ENCODE data around the gene FAM240B.

Gene FAM240B

GRCh38 chr9:38692707-38693106 is 27.2 kb downstream of the FAM240B start:
- Histone ChIP-seq H3K27me3 (ENCODE audit: low read depth) (no peaks in the 10 kb centered on the region), H3K36me3 (replicated peaks) (no peaks in the 10 kb centered on the region), H3K4me3 (no peak overlapping the region), H3K9me3 (no peaks in the 10 kb centered on the region), H3K4me1 (peaks cover 12% of the 10 kb centered on the region)
- DNase-seq (ENCODE audit: low spot score in 2 of 2), result no peak
- in situ Hi-C loops (cut with MboI; ENCODE audit: low sequenced_read_pairs), result loop anchor here (5.0 to 25.0 kb wide), 2 partner anchors 50 to 780 kb away; partner anchors contain the start of gene SLC25A51

DNA sequence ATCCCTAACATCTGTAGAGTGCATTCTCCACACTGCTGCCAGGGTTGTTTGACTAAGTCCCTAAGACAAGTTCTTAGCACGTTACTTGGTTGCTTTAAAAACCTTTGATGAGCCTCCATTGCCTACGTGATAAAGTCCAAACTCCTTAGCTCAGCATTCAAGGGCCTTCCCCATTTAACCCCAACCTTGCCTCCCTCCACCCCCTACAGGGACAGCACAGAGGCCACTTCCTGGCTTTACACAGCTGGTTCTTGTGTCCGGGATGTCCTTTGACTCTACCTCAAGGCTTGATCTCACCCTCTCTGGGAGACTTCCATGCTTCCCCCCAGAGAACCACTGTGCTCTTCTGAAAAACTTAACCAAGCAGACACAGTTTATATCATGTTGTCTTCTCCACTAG is 29.4 kb downstream of the FAM240B start:
- no peaks in the 10 kb centered on the region for H3K9me3 ChIP-seq
- H3K36me3 ChIP-seq (replicated peaks), result no peaks in the 10 kb centered on the region
- no peak overlapping the region for H3K4me3 ChIP-seq
- in situ Hi-C loops (cut with MboI; ENCODE audit: low sequenced_read_pairs), result loop anchor here (5.0 to 25.0 kb wide), 2 partner anchors 52 to 778 kb away; partner anchors contain the start of gene SLC25A51
- H3K4me1 ChIP-seq, result peaks cover 27% of the 10 kb centered on the region
- DNase-seq (ENCODE audit: low spot score in 2 of 2), result no peak
- H3K27me3 ChIP-seq (ENCODE audit: low read depth), result no peaks in the 10 kb centered on the region

- no peaks in the 10 kb centered on the region for H3K9me3 ChIP-seq
- H3K36me3 ChIP-seq (replicated peaks), result no peaks in the 10 kb centered on the region
- H3K4me1 ChIP-seq, result peaks cover 35% of the 10 kb centered on the region
- in situ Hi-C loops (cut with MboI; ENCODE audit: low sequenced_read_pairs), result loop anchor here (5.0 to 25.0 kb wide), 2 partner anchors 53 to 777 kb away; partner anchors contain the start of gene SLC25A51
- no peaks in the 10 kb centered on the region for H3K27me3 ChIP-seq (ENCODE audit: low read depth)
- H3K4me3 ChIP-seq, result no peak overlapping the region
- peak; percentile 87 to 92 for DNase-seq (ENCODE audit: low spot score in 2 of 2)
Measured at GRCh38 chr9:38689678-38690077, 30.3 kb downstream of the FAM240B start.

DNA sequence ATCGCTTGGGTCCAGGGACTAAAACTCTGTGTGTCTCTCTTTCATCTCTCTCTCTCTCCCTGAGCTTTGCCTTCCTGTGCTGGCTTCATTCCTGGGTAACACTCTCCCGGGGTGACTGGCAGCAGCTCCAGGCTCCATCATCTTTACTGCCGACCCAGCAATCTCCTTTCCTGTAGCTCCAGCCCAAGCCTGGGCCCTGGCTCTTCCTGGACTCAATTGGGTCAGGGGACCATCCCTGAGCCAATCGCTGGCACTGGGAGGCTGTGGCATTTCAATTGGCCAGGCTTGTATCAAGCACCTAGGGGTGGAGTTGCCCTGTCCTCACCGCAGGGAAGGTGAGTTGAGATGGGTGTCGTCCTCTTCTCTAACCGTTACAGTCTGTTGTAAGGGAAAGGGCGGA is 31.9 kb downstream of the FAM240B start:
- DNase-seq (ENCODE audit: low spot score in 2 of 2), result no peak
- H3K9me3 ChIP-seq, result no peaks in the 10 kb centered on the region
- H3K4me3 ChIP-seq, result no peak overlapping the region
- in situ Hi-C loops (cut with MboI; ENCODE audit: low sequenced_read_pairs), result loop anchor here (25.0 kb wide), 1 partner anchor 776 kb away; the partner anchor contains the start of gene SLC25A51
- no peaks in the 10 kb centered on the region for H3K27me3 ChIP-seq (ENCODE audit: low read depth)
- no peaks in the 10 kb centered on the region for H3K36me3 ChIP-seq (replicated peaks)
- peaks cover 45% of the 10 kb centered on the region for H3K4me1 ChIP-seq

DNA sequence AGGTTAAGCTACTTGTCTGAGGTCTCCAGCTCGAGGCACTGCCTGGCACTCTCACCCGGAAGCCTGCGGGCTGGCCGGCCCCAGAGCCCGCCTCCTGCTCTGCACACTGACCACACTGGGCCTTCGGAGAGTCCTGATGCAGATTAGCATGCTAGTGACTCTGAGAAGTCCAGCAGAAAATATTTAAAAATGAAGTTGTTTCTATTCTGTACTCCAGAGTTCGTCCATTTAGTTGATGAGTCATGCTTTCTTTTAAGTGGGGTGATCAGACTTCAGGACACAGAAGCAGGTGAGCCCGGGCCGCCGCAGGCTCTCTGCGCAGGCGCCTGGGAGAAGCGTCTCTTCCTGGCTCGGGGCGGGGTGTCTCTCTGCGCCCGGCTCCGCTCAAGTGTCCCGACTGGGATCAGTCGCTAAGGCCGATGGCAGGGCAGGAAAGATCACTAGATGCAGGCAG is 32.5 kb downstream of the FAM240B start:
- DNase-seq (ENCODE audit: low spot score in 2 of 2), result no peak
- Histone ChIP-seq H3K36me3 (replicated peaks) (no peaks in the 10 kb centered on the region), H3K27me3 (ENCODE audit: low read depth) (no peaks in the 10 kb centered on the region), H3K9me3 (no peaks in the 10 kb centered on the region), H3K4me3 (no peak overlapping the region), H3K4me1 (peaks cover 49% of the 10 kb centered on the region)
- in situ Hi-C loops (cut with MboI; ENCODE audit: low sequenced_read_pairs), result loop anchor here (25.0 kb wide), 1 partner anchor 775 kb away; the partner anchor contains the start of gene SLC25A51

DNA sequence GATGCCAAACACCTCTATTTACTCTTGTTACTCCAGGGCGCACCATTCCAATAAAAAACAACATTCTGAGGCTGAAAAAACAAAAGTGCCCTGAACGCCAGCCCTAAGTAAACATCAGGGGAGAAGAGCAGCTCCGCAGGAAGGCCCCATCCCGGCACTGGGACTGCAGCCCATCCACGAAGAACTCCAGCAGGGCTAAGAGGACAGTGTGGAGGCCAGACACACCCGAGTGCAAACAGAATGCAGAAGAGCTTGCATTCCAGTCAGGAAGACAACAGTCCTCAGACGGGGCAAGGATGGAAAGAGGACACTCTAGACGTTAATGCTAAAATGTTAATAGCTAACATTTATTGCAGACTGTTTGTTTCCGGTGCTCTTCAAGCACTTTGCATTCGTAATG is 33.0 kb downstream of the FAM240B start:
- H3K4me3 ChIP-seq, result no peak overlapping the region
- in situ Hi-C loops (cut with MboI; ENCODE audit: low sequenced_read_pairs), result loop anchor here (25.0 kb wide), 1 partner anchor 775 kb away; the partner anchor contains the start of gene SLC25A51
- H3K9me3 ChIP-seq, result no peaks in the 10 kb centered on the region
- no peaks in the 10 kb centered on the region for H3K36me3 ChIP-seq (replicated peaks)
- no peaks in the 10 kb centered on the region for H3K27me3 ChIP-seq (ENCODE audit: low read depth)
- peaks cover 53% of the 10 kb centered on the region for H3K4me1 ChIP-seq
- DNase-seq (ENCODE audit: low spot score in 2 of 2), result no peak

DNA sequence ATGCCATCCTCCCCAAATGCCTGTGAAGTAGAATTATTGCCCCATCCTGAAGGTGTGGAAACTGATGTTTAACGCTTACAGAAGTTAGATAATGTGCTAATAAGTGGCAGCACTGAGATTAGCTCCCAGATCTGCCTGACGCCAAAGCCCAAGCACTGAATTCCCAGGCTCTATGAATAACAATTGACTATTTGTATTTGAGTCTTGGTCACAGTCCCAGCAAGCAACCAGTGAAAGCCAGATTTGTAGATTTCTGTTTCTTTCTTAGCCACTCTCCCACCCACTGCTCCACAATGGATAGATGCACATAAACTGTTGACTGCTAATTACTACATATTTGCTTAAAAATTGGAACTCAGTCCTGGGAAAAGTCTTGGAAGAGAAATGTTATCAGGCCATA is 34.4 kb downstream of the FAM240B start:
- H3K4me1 ChIP-seq, result peaks cover 58% of the 10 kb centered on the region
- no peaks in the 10 kb centered on the region for H3K27me3 ChIP-seq (ENCODE audit: low read depth)
- no peak overlapping the region for H3K4me3 ChIP-seq
- H3K9me3 ChIP-seq, result no peaks in the 10 kb centered on the region
- DNase-seq (ENCODE audit: low spot score in 2 of 2), result peak; percentile 58 to 87
- in situ Hi-C loops (cut with MboI; ENCODE audit: low sequenced_read_pairs), result loop anchor here (25.0 kb wide), 1 partner anchor 773 kb away; the partner anchor contains the start of gene SLC25A51
- H3K36me3 ChIP-seq (replicated peaks), result no peaks in the 10 kb centered on the region

DNA sequence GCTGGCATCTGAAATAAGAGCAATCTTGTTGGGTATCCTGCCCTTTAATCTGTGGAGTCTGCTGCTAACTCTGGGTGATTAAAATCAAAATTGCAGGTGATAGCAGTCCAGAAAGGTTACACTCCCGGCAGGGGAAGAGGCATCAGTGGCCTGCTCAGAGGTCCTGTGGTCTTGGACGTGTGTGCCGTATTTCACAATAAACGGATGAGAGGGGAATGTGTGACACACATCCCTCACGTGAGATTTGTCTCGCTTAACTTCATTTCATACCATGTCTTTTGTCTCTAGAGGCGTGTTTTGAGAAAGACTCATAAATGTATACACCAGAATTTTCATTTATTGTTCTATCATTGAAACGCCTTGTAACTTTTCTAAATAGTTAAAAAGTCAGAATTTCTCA is 36.6 kb downstream of the FAM240B start:
- DNase-seq (ENCODE audit: low spot score in 2 of 2), result no peak
- in situ Hi-C loops (cut with MboI; ENCODE audit: low sequenced_read_pairs), result loop anchor here (25.0 kb wide), 1 partner anchor 771 kb away; the partner anchor contains the start of gene SLC25A51
- no peaks in the 10 kb centered on the region for H3K27me3 ChIP-seq (ENCODE audit: low read depth)
- no peak overlapping the region for H3K4me3 ChIP-seq
- H3K36me3 ChIP-seq (replicated peaks), result no peaks in the 10 kb centered on the region
- H3K9me3 ChIP-seq, result no peaks in the 10 kb centered on the region
- H3K4me1 ChIP-seq, result peaks cover 46% of the 10 kb centered on the region

- H3K27me3 ChIP-seq (ENCODE audit: low read depth), result no peaks in the 10 kb centered on the region
- peaks cover 47% of the 10 kb centered on the region for H3K4me1 ChIP-seq
- in situ Hi-C loops (cut with MboI; ENCODE audit: low sequenced_read_pairs), result loop anchor here (25.0 kb wide), 1 partner anchor 770 kb away; the partner anchor contains the start of gene SLC25A51
Measured at GRCh38 chr9:38682713-38683112, 37.2 kb downstream of the FAM240B start.

GRCh38 chr9:38681747-38682227 is 38.1 kb downstream of the FAM240B start:
- H3K9me3 ChIP-seq, result no peaks in the 10 kb centered on the region
- H3K36me3 ChIP-seq (replicated peaks), result no peaks in the 10 kb centered on the region
- DNase-seq (ENCODE audit: low spot score in 2 of 2), result no peak
- H3K4me1 ChIP-seq, result peaks cover 50% of the 10 kb centered on the region
- H3K27me3 ChIP-seq (ENCODE audit: low read depth), result no peaks in the 10 kb centered on the region
- in situ Hi-C loops (cut with MboI; ENCODE audit: low sequenced_read_pairs), result loop anchor here (25.0 kb wide), 1 partner anchor 769 kb away; the partner anchor contains the start of gene SLC25A51
- H3K4me3 ChIP-seq, result no peak overlapping the region

More at GRCh38 chr9:38682713-38683112, 37.2 kb downstream of the FAM240B start:
- no peaks in the 10 kb centered on the region for H3K36me3 ChIP-seq (replicated peaks)
- no peaks in the 10 kb centered on the region for H3K9me3 ChIP-seq
- H3K4me3 ChIP-seq, result no peak overlapping the region
- peak; percentile 79 to 94 for DNase-seq (ENCODE audit: low spot score in 2 of 2)

DNA sequence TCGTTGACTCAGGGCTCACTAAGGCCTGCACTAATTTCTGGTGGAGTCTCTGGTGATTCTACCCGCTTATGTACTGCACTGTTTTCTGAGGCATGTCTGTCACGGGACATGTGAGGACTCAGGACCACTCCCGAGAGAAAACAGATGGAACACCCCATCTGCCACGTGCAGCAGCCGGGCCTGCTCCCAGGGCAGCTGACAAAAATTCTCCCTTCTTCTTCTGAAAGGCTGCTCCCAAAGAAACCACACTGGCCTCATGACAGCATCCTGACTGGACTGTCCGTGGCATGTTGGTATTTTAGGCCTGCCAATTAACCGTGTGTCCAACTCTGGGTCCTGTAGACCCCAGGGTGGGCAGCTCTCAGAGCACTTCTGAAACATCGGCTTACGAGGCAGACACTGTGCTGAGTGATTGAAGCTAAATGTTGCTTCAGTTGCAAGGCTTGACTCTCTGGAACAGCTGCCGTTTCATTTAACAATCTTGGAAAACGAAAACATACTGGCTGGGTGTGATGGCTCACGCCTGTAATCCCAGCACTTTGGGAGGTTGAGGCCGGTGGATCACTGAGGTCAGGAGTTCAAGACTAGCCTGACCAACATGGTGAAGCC is 39.0 kb downstream of the FAM240B start:
- H3K4me1 ChIP-seq, result peaks cover 43% of the 10 kb centered on the region

DNA sequence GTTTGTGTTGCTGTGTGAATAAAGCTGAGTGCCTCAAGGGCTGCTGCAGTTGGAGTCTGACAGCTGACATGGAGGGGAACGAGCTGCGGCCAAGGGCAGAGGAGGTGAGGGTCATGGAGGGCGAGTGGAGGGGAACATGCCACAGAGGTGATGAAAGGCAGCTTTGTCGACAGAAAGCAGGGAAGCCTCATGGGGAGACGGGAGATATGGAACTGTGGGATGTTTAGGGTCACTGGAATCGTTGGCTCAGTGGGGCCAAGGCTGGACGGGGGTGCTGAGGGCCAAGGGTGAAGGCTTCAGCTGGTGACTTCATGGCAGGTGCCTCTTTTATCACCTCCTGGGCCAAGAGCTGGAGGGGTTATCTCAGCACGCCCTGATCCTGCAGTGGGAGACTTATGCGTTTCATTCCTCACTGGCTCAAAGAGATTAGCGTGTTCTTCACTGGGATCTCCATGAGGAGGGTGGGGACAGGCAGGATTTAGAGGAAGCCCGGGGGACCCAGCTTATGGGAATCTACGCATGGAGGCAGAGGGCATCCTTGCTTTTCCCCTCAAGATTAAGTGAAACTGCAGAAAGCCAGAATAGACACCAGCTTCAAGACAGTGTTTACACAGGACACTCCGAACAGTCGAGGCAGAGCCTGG is 42.2 kb downstream of the FAM240B start:
- H3K9me3 ChIP-seq, result no peaks in the 10 kb centered on the region
- H3K4me3 ChIP-seq, result no peak overlapping the region
- H3K27me3 ChIP-seq (ENCODE audit: low read depth), result no peaks in the 10 kb centered on the region
- H3K4me1 ChIP-seq, result peaks cover 21% of the 10 kb centered on the region
- H3K36me3 ChIP-seq (replicated peaks), result no peaks in the 10 kb centered on the region
- in situ Hi-C loops (cut with MboI; ENCODE audit: low sequenced_read_pairs), result loop anchor here (25.0 kb wide), 1 partner anchor 765 kb away; the partner anchor contains the start of gene SLC25A51
- DNase-seq (ENCODE audit: low spot score in 2 of 2), result no peak

More for the DNA sequence above, 39.0 kb downstream of the FAM240B start:
- Histone ChIP-seq H3K36me3 (replicated peaks) (no peaks in the 10 kb centered on the region), H3K9me3 (no peaks in the 10 kb centered on the region), H3K4me3 (no peak overlapping the region), H3K27me3 (ENCODE audit: low read depth) (no peaks in the 10 kb centered on the region)
- in situ Hi-C loops (cut with MboI; ENCODE audit: low sequenced_read_pairs), result loop anchor here (25.0 kb wide), 1 partner anchor 769 kb away; the partner anchor contains the start of gene SLC25A51
- no peak for DNase-seq (ENCODE audit: low spot score in 2 of 2)

DNA sequence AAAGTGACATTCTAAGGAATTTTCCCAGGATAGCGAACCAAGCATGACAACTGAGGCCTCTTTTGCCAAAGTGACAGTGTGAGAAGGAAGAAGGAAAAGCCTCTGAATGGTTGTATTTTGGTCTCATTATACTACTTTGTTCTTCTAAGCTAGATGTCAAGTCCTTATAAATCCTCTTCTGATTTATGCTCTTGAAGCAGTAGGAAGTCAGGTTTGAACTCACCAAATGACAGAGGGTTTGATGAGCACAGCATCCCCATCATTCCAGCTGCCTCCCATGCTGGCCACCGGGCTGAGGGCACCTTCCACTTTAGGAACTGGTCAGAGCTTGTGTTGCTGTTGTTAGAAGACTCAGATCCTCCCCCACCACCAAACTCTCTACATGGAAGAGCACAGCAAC is 44.1 kb downstream of the FAM240B start:
- H3K36me3 ChIP-seq (replicated peaks), result no peaks in the 10 kb centered on the region
- in situ Hi-C loops (cut with MboI; ENCODE audit: low sequenced_read_pairs), result loop anchor here (25.0 kb wide), 1 partner anchor 764 kb away; the partner anchor contains the start of gene SLC25A51
- no peak for DNase-seq (ENCODE audit: low spot score in 2 of 2)
- H3K9me3 ChIP-seq, result no peaks in the 10 kb centered on the region
- peaks cover 18% of the 10 kb centered on the region for H3K4me1 ChIP-seq
- no peak overlapping the region for H3K4me3 ChIP-seq
- H3K27me3 ChIP-seq (ENCODE audit: low read depth), result no peaks in the 10 kb centered on the region
